Measurements from ENCODE around the gene ZNF827.

The ZNF827 gene

DNA sequence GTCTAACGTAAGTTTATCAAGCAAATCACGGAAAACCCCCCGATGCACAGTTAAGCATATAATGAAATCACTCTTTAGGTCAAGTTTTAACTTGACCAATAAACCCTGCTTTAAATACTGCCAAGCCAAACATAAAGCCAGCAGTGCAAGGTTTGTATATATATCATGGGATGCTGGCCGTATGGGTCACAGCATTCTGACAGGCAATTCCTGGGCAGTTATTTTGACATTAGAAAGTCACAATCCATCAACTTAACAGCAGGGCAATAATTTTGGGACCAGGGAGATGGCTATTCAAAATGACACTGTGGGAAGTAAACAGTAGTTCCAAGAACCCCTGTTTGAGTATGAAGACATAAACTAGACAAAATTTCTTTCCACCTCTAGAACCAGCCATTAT, 116.9 kb downstream of the ZNF827 start:
- no peak for DNase-seq

DNA sequence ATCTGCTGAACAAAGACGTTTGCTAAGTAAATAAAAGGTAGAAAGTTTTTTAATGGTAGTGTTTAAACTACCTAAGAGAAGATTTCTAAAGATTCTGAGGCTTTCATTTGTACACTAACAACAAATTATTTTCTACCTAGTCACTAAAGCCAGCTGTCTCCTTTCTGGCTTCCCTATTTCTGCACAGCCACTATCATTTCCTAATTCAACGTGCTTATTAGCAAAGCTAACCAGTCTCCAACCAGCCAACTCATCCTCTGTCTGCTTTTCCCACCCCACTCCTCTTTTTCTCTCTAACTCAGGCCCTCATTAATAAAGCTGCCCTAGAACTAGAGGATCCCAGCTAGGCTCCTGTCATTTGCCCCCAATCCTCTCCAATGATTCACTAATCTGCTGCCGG, 118.2 kb downstream of the ZNF827 start:
- DNase-seq = no peak

DNA sequence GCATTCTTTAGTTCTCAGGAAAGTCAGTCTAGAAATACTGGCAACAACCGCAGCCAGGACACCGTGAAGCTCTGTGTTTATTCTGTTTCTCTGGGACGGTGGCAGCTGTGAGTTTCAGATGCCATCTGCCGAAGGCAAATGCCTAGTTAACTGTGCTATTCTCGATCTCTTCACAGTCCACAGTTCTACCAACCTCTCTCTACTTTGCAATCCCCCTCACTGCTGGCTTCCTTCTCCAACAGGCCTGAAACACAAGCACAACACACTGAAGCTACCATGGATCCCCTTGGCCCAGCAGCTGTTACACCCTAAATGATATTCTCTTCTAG, 118.8 kb downstream of the ZNF827 start:
- DNase-seq = no peak

DNA sequence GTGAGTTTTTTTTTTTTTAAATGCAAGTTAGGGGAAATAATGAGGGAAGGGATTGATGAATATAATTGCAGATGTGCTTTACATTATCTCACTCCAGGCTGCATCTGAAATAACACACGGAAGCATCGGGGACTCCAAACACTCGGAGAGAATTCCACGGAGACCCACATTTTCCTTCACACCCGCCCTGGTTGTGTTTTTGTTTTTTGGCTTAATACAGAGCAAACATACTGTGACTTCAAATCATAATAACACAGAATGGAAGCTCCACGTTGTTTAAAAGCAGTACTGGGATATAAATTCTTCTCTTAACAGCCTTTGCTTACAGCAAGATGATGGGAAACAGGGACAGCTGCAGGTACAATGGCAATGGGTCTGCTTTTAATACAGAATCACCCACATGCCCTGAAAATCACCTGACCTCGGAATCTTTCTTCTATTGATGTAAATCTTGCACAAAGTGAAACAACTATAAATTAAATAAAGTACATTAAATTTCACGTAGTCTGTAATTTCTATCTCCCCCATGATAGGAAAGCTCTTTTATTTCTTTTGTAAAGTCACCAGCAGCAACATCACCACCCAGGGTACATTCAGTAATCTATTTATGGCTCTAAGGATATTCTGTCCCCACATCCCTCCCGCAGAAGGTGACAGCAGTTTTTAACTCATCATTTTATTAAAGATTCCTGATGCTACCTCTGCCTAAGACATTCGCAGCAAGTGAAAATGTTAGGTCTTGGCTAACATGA, 119.3 kb downstream of the ZNF827 start:
- DNase-seq = no peak

DNA sequence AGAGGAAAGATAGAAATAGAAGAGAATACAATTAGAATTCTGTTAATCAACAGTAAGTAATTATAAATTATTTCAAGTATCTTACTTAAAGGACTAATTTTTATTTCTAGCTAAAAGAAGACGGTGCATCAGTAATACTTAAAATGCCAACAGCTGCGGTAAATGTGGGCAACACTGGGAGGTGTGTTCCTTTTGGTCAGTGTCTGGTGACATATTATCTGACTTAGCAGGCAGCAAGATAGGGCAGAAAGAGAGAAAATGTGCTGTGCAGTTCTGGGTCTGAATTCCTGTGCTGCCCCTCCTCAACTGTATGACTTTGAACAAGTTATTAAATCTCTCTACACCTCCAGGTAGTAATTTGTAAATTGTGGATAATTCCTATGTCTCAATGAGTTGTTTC, 120.6 kb downstream of the ZNF827 start:
- no peak for DNase-seq

DNA sequence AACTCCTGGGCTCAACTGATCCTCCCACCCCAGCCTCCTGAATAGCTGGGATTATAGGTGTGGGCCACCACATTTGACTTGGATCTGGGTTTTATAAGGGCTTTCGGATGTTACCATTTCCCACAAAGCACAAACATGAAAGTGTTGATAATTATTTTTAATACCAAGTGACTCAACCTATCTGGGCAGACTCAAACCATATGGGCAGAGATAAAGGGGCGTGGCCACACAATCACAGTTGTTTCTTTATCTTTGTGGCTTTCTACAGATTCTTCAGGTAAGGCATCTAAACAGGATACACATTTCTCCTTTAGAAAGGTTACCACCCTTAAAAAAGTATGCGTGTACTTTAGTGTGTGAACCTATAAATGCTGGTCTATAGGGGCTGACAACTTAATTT, 122.5 kb downstream of the ZNF827 start:
- DNase-seq = no peak

DNA sequence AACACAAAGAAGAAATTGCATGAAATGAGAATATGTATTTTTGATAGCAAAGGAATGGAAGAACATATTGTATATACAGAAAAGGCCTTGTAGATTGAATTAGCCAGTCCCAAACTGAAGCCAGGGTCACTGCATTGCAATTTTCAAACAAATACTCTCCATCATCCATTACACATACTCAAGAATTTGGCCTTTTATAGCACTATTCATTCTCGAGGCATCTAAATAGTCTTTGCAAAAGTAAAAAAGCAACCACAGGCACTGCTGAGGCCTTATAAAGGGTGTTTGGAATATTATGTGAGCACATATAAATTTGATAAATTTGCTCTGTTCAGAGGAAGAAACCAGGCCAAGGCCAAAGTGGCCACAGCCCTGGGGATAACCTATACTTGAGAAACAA, 123.0 kb downstream of the ZNF827 start:
- no peak for DNase-seq

DNA sequence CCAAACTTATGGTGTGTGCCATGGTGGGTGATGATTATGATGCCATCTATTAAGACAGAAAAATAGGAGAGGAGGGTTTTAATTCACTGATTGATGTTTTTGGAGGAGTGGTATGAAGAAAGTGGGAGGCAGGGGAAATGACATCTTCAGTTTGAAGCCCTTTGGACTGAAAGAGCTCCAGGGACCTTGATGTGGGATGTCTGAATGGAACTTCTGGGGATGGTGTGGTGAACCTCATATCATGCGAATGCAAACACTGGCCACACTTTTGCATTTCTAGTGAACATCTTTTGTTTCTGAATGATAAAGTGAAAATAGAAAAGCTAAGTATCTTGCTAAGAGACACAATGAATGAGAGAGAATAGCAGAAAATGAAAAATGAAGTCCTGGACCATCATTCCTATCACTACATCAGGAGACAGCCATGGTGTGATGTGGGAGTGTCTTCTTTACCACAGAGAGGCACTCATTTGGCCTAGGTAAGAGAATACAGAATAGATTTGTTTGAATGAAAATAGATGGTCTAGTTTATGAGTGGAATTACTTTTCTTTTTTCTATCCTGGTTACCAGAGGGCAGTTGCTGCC, 123.5 kb downstream of the ZNF827 start:
- no peak for DNase-seq

DNA sequence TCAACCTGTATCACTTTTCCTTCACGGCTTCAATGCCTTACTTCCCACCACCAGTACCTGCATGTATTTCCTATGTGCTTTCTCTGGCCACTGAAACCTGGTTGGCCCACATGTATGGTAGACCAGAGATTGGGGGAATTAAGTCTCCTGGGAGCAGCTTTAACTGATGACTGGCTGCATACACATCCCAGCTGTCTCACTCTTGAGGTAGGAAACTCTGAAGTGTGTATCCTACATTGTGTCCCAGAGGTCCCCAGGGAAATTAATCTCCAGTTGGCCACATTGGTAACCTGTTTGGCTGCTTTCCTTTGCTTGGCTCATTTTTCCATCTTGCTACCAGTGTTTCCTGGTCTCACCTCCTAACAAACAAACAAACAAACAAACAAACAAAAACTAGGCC, 124.4 kb downstream of the ZNF827 start:
- DNase-seq = no peak

DNA sequence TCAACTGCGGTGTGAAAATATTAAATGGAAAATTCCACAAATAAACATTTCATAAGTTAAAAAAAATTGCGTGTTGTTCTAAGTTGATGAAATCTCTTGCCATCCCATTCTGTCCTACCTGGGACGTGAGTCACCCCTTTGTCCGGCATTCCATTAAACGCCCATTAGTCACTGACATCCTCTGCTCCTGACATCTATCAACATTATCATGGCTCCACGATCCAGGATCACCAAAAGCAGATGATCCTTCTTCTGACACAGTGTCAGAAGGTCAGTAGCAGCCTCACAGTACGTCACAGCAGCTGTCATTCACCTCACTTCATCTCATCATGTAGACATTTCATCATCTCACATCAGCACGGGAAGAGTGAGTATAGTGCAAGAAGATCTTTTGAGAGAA, 125.7 kb downstream of the ZNF827 start:
- no peak for DNase-seq

DNA sequence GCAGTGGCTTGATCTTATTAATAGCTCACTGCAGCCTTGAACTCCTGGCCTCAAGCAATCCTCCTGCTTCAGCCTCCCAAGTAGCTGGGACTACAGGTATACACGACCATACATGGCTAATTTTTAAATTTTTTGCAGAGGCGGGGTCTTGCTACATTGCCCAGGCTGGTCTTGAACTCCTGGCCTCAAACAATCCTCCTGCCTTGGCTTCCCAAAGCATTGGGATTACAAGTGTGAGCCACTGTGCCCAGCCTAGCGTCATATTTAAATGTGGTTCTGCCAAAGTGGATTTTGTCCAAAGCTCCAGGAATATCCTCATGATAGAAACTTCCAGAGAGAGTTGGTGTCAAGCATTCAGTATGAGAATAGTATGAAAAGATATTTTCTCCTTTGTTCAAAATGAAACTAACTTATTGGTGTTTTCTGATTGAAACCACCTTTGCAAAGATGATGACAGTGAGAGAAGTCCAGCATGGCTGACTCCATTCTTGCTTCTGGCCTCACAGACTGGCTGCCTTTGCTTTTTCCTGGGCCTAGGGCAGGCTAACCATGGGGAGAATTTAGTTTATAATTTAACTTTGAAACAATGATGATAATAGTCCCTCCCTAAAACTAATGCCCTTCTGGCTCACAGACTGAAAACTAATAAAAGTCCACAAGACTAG, 129.6 kb downstream of the ZNF827 start:
- no peak for DNase-seq

DNA sequence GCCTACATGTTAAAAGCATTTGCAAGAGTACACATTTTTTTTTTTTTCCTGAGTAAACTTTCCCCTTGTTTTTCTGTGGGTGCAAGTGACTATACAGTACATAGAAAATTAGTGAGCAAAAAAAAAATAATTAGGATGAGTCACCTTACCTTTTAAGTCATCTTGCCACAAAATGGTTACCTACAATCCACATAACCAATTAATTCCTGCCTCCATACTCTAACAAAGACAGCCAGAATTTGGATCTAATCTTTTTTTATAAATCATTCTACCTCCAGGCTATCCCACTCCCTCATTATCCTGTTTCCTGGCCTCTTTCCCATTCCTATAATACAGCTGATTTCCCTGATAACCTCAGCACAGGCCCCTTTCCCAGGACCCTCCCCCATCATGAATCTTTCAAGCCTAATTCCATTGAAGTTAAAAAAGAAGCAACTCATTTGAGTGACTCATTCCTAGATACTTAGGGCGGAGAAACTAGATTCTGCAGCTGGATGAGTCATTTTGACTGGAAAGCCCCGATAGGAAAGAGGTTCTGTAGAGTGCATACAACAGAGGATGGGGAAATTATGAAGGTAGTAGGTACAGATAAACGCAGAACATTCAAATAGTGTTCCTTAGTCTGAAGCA, 130.5 kb downstream of the ZNF827 start:
- no peak for DNase-seq

DNA sequence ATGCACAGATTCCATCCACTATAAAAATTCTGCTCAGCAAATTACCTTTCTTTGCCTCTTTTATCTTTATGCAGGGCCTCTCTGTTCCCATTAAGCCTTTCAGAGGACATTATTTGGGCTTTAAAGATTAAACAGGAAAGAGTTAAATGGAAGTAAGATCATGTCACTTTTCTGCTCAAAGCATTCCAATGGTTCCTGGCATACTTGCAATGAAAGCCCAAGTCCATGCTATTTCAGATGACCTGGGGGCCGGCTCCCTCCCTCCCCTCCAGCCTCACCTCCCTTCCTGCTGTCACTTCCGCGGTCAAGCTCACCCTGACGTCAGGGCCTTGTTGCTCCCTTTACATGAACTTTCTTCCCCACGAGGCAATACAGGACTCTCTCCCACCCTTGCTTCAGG, 133.1 kb downstream of the ZNF827 start:
- DNase-seq = no peak

DNA sequence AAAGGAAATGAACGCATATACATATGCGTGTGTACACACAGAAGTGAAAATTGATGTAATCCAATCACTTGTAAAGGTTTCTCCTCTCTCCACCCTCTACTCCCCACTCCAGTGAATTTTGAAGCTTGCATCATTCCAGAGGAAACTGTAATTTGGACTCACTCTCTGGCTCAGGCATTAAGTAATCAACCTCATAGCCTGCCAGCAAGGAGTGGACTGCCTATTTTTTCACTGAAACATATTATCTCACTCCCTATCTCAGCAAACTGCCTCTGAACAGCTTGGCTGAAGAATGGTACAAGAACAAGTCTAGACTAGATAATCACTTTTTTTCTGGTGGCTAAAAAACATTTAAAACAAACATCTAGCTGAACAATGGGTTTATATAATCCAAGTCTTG, 134.5 kb downstream of the ZNF827 start:
- no peak for DNase-seq

DNA sequence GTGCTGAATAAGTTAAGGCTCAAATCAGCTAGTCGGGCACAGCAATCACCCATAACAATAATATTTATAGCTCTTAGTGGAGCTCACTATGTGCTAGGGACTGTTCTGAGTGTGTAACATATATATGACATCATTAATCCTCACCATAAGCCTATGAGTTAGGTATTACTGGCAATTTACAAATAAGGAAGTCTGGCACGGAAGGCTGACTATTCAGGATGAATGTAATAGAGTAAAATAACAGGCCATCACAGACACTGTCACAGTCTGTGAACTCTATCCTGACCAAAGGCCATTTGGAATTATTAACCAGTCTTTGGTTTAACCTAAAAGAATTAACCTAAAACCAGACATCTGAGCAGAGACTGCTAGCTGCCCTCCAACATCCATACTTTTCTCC, 139.4 kb downstream of the ZNF827 start:
- DNase-seq = no peak

DNA sequence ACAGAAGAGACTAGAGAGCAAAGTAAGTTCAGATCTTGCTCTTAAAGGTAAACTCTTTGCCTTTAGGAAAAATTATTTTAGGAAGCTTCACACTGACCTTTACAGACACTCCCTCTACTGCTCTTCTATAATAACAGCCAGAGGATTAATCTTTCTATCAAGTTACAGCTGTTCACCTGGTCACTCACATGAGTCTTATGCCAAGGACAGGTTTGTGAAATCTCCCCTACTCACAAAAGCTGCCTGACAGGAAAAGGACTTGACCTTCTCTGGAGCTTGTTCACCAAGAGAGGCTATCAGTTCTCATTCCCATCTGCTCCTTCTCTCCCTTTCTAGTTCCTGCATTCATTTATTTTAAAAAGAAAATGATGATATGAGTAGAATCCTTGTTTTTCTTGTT, 141.3 kb downstream of the ZNF827 start:
- DNase-seq = no peak

DNA sequence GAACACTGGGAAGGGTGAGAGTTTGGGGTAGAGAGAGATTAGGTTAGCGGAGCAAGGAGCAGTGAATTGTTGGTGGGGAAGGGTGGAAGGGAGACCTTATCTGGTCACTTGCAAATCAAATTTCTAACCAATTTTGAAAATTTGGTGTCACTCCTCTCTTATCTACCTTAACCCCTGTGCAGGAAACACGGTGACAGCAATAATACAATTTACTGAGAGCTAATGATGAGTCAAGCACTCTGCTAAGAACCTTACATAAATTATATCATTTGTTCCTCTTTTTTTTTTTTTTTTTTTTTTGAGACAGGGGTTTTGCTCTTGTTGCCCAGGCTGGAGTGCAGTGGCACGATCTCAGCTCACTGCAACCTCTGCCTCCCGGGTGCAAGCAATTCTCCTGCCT, 142.3 kb downstream of the ZNF827 start:
- no peak for DNase-seq

DNA sequence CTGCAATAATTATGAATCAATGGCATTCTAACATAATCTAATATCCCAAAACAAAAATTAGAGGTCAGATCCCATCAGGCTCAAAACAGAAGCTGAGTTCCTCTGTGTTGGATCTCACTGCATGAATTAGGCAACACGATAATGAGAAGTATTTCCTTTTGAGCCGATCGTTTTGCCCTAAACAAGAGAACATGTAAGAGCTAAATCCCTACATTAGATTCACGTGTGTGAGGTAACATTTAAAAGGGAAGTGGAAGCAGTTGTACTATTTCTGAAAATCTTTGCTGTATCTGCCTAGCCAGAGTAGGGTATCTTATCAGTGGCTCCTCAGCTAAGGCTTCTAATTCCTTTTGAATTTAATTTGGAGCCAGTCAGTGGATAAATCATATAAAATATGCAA, 143.1 kb downstream of the ZNF827 start:
- no peak for DNase-seq

DNA sequence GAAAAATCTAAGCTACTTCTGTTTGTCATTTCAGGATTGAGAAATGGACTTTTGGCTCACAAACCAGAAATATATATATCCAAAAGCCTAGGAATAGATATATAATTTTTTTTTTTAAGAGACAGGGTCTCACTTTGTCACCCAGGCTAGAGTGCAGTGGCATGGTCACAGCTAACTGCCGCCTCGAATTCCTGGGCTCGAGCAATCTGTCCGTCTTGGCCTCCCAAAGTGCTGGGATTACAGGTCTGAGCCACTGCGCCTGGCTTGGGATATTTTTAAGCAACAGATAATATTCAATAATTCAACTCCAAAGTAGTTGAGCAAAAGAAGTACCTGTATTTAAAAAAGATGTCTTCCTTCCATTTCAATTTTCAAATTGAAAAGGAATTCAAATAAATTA, 146.2 kb downstream of the ZNF827 start:
- DNase-seq = no peak

DNA sequence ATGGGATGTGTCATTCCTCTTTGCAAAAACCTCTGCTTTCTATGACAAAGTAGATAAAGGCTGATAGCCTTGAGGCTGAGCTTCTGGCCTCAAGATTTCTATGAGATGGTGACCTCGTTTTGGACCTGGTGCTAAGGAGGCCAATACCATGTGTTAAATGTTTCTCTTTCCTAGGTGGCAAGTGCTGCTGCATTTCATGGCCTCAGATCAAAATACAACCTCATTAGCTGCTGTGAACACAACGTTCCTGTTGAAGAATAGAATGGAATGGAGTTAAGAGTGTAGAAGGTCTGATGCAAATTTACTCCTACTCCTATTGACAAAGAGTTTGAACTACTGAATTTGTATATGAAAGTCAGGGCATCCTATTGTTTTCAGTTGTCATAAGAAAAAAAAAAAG, 146.6 kb downstream of the ZNF827 start:
- DNase-seq = no peak

DNA sequence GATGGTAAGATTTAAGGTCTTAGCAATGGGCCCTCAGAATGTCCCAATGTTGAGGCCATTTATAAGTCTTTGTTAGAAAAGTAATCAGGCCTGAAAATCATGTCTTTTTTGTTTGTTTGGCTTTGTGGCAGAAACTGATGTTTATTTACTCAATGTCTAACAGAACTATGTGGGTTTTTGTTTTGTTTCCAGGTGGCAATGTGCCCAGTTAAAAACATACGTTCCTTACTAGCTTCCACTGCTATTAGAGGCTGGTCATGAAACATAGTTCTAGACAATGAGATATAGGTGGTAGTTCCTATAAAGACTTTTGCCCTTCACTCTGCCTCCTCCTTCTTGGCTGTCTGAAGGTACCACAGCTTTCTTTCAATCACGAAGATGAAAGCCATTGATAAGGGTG, 149.9 kb downstream of the ZNF827 start:
- no peak for DNase-seq

DNA sequence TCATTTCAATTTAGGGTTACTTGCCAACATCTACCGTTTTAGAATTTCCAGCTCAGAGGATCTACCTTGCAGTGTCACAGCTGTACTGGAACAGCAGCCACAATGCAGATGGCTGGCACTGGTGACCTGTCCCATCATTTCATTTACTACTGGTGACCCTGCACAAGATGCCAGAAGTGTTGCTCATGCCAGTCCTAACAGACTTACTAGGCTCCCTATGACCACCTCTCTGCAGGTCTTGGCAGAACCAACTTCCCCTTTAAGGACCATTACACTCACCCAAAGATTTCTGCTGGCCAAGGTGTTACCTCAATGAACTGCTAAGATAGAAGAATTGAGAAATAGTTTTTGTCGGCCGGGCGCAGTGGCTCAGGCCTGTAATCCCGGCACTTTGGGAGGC, 151.8 kb downstream of the ZNF827 start:
- no peak for DNase-seq

DNA sequence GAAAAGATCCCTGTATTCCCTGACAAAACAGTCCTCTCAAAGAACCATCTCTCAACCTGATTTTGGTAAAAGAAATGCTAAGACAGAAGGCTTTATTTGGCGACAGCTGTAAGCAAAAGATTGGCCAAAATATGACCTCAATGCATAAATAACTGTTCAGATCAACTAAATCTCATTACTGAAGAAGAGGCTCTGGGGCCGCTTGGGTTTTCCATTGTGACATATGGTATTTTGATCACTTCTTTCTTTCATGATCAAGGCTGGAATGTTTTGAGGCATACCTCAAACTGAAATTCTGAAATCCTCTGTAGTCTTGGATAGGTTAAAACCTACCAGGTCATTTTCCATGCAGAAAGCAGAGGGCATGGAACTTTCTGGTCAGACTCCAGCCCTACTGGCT, 152.4 kb downstream of the ZNF827 start:
- DNase-seq = no peak

DNA sequence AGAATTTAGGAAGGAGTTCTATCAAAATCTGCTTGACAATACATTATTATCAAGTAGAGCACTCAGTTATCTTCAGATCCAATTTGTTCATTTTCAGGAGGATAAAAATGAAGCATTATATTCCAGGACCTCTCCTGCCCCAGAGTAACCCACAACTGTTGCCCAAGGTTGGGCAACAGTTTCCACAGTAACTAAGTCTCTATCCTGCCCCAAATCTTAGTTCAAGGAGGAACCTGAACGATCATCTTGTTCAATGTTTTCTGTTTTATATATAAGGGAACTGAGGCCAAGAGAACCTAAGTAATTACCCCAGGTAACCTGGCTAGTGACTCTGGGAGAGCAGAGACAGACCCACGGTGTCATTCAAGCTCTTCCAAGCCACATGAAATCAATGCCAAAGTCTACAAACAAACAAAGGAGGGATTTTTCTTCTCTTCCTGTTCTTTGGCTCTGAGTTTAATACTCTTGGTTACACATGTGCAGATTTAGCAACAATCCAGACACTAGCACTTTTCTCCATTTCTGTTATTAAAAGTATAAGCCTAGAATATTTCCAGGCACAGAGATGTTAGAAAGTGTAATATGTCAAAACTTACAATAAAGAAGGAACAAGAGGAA, 153.1 kb downstream of the ZNF827 start:
- DNase-seq = no peak
